Nephron progenitor cell (in vitro differentiated cells): Measurements from ENCODE around the gene SLC7A7.
"Not testable (repeated sequence)": the region's sequence is repeated elsewhere in the genome, so short reads cannot be mapped to it uniquely, and the experiment has no call there.

Source experiments
- DNase-seq: peaks from one replicate; pipeline ENCODE4 v3.0.0; 2021
- H3K27ac Mint-ChIP-seq: 2 replicates; pipeline ENCODE4 v1.8.0; 2021; ENCODE audit warnings: mild to moderate bottlenecking, moderate library complexity, mixed read lengths
- H3K27me3 Mint-ChIP-seq: 2 replicates; pipeline ENCODE4 v1.8.0; 2021; ENCODE audit warnings: mild to moderate bottlenecking, low read depth, mixed read lengths; ENCODE audit not compliant: poor library complexity
- H3K36me3 Mint-ChIP-seq: 2 replicates; pipeline ENCODE4 v1.8.0; 2021; ENCODE audit warnings: low read depth, mixed read lengths
- H3K4me1 Mint-ChIP-seq: 2 replicates; pipeline ENCODE4 v1.8.0; 2021; ENCODE audit warnings: mixed read lengths
- H3K4me3 Mint-ChIP-seq: 2 replicates; pipeline ENCODE4 v1.8.0; 2021; ENCODE audit warnings: mild to moderate bottlenecking, moderate library complexity, mixed read lengths
- H3K9me3 Mint-ChIP-seq: 2 replicates; pipeline ENCODE4 v1.8.0; 2021; ENCODE audit warnings: mild to moderate bottlenecking, moderate library complexity, mixed read lengths
- TF ChIP-seq, protein P1 (sequence below): fragments of 200-600 bp; sonication (generic); IDR thresholded peaks from 2 replicates; pipeline ENCODE4 v1.5.0; 2021; ENCODE audit warnings: antibody characterized with exemption

The SLC7A7 gene

DNA sequence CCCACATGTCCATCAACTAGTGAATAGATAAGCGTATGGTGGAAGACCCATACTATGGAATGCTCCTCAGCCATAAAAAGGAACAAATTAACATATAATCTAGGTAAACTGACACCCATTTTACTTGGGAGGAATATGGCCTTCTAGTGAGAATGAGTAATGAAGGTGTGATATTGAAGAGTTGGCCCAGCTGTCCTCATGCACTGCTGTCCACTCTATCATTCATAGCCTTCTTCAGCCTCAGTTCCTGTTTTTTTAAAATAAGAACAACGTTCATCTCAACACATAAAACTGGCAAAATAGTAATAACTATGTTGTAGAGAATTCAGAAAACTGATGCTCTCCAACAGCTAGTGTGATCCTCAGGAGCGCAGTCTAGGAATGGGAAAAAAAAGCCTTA, 75.2 kb downstream of the SLC7A7 start:
- H3K4me3 Mint-ChIP-seq = no peak overlapping the region
- H3K27ac Mint-ChIP-seq = no peak overlapping the region
- peaks cover 11% of the 10 kb centered on the region for H3K27me3 Mint-ChIP-seq
- peaks cover 5% of the 10 kb centered on the region for H3K36me3 Mint-ChIP-seq
- DNase-seq = no peak
- TF ChIP-seq, protein P1, sequence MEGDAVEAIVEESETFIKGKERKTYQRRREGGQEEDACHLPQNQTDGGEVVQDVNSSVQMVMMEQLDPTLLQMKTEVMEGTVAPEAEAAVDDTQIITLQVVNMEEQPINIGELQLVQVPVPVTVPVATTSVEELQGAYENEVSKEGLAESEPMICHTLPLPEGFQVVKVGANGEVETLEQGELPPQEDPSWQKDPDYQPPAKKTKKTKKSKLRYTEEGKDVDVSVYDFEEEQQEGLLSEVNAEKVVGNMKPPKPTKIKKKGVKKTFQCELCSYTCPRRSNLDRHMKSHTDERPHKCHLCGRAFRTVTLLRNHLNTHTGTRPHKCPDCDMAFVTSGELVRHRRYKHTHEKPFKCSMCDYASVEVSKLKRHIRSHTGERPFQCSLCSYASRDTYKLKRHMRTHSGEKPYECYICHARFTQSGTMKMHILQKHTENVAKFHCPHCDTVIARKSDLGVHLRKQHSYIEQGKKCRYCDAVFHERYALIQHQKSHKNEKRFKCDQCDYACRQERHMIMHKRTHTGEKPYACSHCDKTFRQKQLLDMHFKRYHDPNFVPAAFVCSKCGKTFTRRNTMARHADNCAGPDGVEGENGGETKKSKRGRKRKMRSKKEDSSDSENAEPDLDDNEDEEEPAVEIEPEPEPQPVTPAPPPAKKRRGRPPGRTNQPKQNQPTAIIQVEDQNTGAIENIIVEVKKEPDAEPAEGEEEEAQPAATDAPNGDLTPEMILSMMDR = no peak
- H3K4me1 Mint-ChIP-seq = no peaks in the 10 kb centered on the region
- H3K9me3 Mint-ChIP-seq = peaks cover 18% of the 10 kb centered on the region

GRCh38 chr14:22739423-22739822, 75.8 kb downstream of the SLC7A7 start:
- Mint-ChIP-seq H3K27me3 (peaks cover 11% of the 10 kb centered on the region), H3K27ac (no peak overlapping the region), H3K4me1 (no peaks in the 10 kb centered on the region), H3K9me3 (peaks cover 18% of the 10 kb centered on the region), H3K36me3 (peaks cover 5% of the 10 kb centered on the region), H3K4me3 (no peak overlapping the region)
- no peak for DNase-seq
- TF ChIP-seq, protein P1 = no peak

DNA sequence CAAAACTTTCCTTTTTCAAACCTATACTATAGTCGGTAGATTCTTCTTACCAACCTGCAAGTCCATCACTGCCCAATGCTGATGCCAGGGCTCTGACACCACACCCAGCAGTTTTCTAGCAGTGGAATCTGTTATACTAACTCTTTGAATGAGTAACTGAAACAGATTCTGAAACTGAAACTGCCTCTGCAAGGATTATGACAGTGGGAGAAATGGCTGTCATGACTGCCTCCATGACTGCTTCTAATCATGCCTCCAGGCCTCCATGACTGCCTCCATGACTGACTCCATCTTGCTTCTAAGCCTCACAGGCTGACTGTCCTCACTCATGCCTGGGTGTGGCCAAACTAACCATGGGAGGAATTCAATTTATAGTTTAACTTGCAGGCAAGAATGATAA, 78.2 kb downstream of the SLC7A7 start:
- no peak overlapping the region for H3K4me3 Mint-ChIP-seq
- no peak for DNase-seq
- H3K4me1 Mint-ChIP-seq = no peaks in the 10 kb centered on the region
- peaks cover 12% of the 10 kb centered on the region for H3K27me3 Mint-ChIP-seq
- H3K27ac Mint-ChIP-seq = no peak overlapping the region
- peaks cover 14% of the 10 kb centered on the region for H3K9me3 Mint-ChIP-seq
- H3K36me3 Mint-ChIP-seq = peaks cover 5% of the 10 kb centered on the region
- TF ChIP-seq, protein P1 = no peak

- Mint-ChIP-seq H3K27me3 (peaks cover 12% of the 10 kb centered on the region), H3K9me3 (peaks cover 14% of the 10 kb centered on the region)
- H3K4me1 Mint-ChIP-seq, H3K4me3 Mint-ChIP-seq, H3K36me3 Mint-ChIP-seq, H3K27ac Mint-ChIP-seq, DNase-seq: not testable (repeated sequence)
Measured at GRCh38 chr14:22736384-22736783, 78.9 kb downstream of the SLC7A7 start.

DNA sequence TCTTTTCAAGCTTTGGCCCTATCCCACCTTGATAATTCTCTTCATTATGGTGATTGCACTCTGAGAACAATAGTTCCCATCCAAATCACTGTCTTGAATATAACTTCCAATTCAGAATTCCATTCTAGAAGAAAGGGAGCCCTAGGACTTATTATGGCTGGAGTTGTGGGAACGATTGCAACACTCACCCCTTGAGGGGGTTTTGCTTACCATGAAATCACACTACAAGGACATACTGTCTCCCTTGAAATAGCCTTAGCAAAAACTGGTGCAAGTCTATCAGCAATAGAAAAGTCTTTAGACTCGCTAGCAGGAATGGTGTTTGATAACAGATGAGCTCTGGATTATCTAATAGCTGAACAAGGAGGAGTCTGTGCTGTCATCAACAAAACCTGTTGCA, 80.1 kb downstream of the SLC7A7 start:
- peaks cover 10% of the 10 kb centered on the region for H3K9me3 Mint-ChIP-seq
- H3K27ac Mint-ChIP-seq = no peak overlapping the region
- peaks cover 7% of the 10 kb centered on the region for H3K27me3 Mint-ChIP-seq

DNA sequence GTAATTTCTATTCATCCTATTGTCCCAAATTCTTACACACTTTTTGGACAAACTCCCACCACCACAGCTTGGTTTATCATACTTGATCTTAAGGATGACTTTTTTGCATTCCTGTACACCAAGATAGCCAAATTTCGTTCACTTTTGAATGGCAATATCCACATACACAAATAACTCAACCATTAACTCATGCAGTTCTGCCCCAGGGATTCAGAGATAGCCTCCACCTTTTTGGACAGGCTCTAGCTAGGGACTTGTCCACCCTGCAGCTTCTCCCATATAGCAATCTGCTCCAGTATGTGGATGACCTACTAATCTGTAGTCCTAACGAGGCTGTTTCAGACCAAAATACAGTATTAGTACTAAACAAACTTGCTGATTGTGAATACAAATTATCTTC, 81.4 kb downstream of the SLC7A7 start:
- H3K27ac Mint-ChIP-seq = no peak overlapping the region
- no peaks in the 10 kb centered on the region for H3K4me1 Mint-ChIP-seq
- no peak overlapping the region for H3K4me3 Mint-ChIP-seq
- H3K9me3 Mint-ChIP-seq = peaks cover 10% of the 10 kb centered on the region
- H3K36me3 Mint-ChIP-seq = peaks cover 5% of the 10 kb centered on the region
- TF ChIP-seq, protein P1 = no peak
- peaks cover 11% of the 10 kb centered on the region for H3K27me3 Mint-ChIP-seq
- DNase-seq = no peak

More for the DNA sequence above, 80.1 kb downstream of the SLC7A7 start:
- DNase-seq = no peak
- H3K4me3 Mint-ChIP-seq = no peak overlapping the region
- H3K36me3 Mint-ChIP-seq = peaks cover 5% of the 10 kb centered on the region
- no peaks in the 10 kb centered on the region for H3K4me1 Mint-ChIP-seq
- TF ChIP-seq, protein P1 = no peak

- not testable (repeated sequence) for H3K27ac Mint-ChIP-seq, H3K9me3 Mint-ChIP-seq, H3K36me3 Mint-ChIP-seq, H3K4me1 Mint-ChIP-seq, H3K4me3 Mint-ChIP-seq, DNase-seq
- H3K27me3 Mint-ChIP-seq = peaks cover 11% of the 10 kb centered on the region
Measured at GRCh38 chr14:22732062-22732461, 83.2 kb downstream of the SLC7A7 start.
